ENCODE data around the gene CDIPT. TPM values are rescaled to one million over a fixed set of nuclear protein-coding genes. Genes with fewer than 3 reads are reported as not detected.

The CDIPT gene
- total and polyA plus RNA-seq, 8 donors = 69.5 to 84.8 (median 78.3) TPM

- Histone ChIP-seq H3K27me3 (no peaks in the 10 kb centered on the region), H3K9me3 (no peaks in the 10 kb centered on the region), H3K4me1 (peaks cover 0 to 15% of the 10 kb centered on the region in 2 donors), H3K36me3 (peaks cover 0 to 98% of the 10 kb centered on the region in 2 donors), H3K4me3 (no peak overlapping the region), H3K27ac (no peak overlapping the region)
- no peak for TF ChIP-seq CTCF (IDR thresholded peaks at IDR 0.05)
- ATAC-seq (no peak), DNase-seq (no peak)
- intact Hi-C loops (cut with DNase I) = no loop called here
Observed at GRCh38 chr16:29842732-29843346, 20.2 kb downstream of the CDIPT start.

DNA sequence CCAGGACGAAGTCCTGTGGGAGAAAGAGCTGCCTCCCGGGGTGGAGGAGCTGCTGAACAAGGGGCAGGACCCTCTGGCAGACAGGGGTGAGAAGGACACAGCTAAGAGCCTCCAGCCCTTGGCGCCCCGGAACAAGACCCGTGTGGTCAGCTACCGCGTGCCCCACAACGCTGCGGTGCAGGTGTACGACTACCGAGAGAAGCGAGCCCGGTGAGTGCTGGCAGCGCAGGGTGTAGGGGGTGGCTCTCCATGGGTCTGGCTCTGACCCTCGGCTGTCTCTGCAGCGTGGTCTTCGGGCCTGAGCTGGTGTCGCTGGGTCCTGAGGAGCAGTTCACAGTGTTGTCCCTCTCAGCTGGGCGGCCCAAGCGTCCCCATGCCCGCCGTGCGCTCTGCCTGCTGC lies 21.4 kb downstream of the CDIPT start:
- peaks cover 0 to 15% of the 10 kb centered on the region in 2 donors for H3K4me1 ChIP-seq
- TF ChIP-seq CTCF (IDR thresholded peaks at IDR 0.05) = no peak
- no peak for DNase-seq
- H3K27me3 ChIP-seq = no peaks in the 10 kb centered on the region
- no peaks in the 10 kb centered on the region for H3K9me3 ChIP-seq
- H3K36me3 ChIP-seq = peaks cover 0 to 98% of the 10 kb centered on the region in 2 donors
- H3K27ac ChIP-seq = no peak overlapping the region
- no peak for ATAC-seq
- intact Hi-C loops (cut with DNase I) = no loop called here
- no peak overlapping the region for H3K4me3 ChIP-seq

DNA sequence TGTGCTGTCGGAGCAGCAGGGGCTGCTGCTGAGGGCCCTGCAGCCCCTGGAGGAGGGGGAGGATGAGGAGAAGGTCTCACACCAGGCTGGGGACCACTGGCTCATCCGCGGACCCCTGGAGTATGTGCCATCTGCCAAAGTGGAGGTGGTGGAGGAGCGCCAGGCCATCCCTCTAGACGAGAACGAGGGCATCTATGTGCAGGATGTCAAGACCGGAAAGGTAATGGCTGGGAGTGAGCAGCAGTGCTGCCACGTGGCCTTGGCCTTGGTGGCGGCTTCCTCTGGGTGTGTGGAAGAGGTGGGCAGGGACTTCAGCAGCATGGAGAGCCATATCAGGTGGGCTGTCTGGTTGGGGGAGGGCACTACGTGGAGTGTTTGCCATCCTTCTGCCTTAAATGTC lies 22.8 kb downstream of the CDIPT start:
- TF ChIP-seq CTCF (IDR thresholded peaks at IDR 0.05) = no peak
- Histone ChIP-seq H3K4me3 (no peak overlapping the region), H3K27me3 (no peaks in the 10 kb centered on the region), H3K4me1 (peaks cover 0 to 5% of the 10 kb centered on the region in 2 donors), H3K9me3 (no peaks in the 10 kb centered on the region), H3K27ac (no peak overlapping the region), H3K36me3 (peaks cover 0 to 98% of the 10 kb centered on the region in 2 donors)
- DNase-seq = no peak
- no peak for ATAC-seq
- intact Hi-C loops (cut with DNase I) = no loop called here

DNA sequence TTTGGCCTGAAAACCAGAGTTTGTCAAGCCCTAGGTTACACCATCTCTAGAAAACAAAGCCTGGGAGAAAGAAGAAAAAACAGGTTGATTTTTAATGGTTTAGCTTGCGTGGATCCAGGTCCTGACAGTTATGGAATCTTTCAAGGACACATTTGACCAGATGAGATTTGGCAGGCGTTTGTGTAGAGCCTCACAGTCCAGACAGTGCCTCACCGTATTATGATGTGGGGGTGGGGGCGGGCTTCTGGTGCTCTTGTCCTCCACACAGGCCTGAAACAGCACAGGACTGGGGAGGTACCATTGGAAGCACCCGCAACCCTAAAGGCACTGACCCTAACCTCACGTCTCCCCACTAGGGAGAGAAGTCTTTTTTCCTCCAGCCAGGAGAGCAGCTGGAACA lies 23.2 kb downstream of the CDIPT start:
- Histone ChIP-seq H3K9me3 (no peaks in the 10 kb centered on the region), H3K4me1 (peaks cover 0 to 3% of the 10 kb centered on the region in 2 donors), H3K36me3 (peaks cover 0 to 98% of the 10 kb centered on the region in 2 donors), H3K4me3 (no peak overlapping the region), H3K27me3 (no peaks in the 10 kb centered on the region), H3K27ac (no peak overlapping the region)
- no peak for DNase-seq
- TF ChIP-seq CTCF (IDR thresholded peaks at IDR 0.05) = no peak
- ATAC-seq = no peak
- intact Hi-C loops (cut with DNase I) = no loop called here

DNA sequence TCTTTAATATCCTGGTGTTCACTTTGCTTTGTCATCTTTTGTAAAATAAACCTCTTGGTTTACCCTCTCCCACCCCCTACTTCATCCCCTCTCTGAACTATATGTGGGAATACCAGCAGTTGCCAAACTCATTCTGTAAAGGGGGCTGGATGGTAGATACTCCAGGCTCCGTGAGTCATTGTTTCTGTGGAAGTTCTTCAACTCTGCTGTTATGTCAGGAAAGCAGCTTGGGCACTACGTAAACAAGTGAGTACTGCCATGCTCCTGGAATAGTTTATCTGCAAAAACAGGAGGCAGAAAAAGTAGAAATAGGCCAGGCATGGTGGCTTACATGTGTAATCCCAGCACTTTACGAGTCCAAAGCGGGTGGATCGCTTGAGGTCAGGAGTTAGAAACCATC lies 25.2 kb downstream of the CDIPT start:
- intact Hi-C loops (cut with DNase I) = no loop called here
- no peak for TF ChIP-seq CTCF (IDR thresholded peaks at IDR 0.05)
- Histone ChIP-seq H3K4me3 (no peak overlapping the region), H3K36me3 (peaks cover 0 to 100% of the 10 kb centered on the region in 2 donors), H3K27ac (no peak overlapping the region), H3K4me1 (no peaks in the 10 kb centered on the region), H3K9me3 (no peaks in the 10 kb centered on the region), H3K27me3 (no peaks in the 10 kb centered on the region)
- no peak for DNase-seq
- no peak for ATAC-seq
